HG03095 (cell line): ENCODE results near the gene PAK3.
A peak's percentile ranks its signal among the peaks of the same experiment; 100 is the strongest.

Source experiments
- ATAC-seq: cut with Tn5 transposase; IDR thresholded peaks from one replicate; pipeline ENCODE4 v1.9.1; 2021; ENCODE audit warnings: moderate library complexity; ENCODE audit not compliant: unreplicated experiment

PAK3 gene

DNA sequence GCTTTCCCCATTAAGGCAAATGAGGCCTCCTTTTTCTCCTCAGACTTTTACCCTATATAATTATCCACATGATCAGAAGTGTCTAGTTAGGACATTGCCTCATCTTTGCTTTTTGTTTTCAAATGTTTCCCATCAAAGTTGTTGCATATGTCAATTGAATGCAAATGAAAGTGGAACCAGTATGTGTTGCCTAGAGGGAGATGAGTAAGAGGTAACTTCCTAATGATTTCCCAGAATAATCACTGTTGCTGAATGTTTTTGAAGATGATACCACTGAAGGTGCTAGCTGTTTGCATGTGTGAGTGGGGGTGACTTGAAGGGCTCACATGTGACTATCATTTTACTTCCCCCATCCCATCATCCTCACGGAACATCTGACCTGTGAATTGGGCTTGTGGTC, 33.9 kb downstream of the PAK3 start:
- no peak for ATAC-seq

DNA sequence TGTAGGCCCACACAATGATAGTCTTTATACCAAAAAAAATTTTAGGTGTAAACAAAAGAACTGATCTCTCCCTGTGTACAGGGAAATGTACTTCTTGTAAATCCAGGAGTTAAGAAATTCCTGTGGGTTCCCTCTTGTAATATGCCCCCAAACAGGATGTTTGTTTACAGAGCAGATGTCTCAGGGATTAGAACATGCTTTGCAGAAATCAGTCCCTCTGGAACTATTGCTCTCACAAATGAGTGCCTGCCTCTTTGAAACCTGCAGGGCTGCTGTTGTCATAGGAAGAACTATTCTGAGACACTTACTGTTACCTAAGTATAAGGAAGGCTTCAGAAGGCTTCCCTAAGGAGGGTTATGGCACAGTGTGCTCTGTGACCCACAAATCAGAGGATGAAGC, 35.6 kb downstream of the PAK3 start:
- ATAC-seq = no peak

DNA sequence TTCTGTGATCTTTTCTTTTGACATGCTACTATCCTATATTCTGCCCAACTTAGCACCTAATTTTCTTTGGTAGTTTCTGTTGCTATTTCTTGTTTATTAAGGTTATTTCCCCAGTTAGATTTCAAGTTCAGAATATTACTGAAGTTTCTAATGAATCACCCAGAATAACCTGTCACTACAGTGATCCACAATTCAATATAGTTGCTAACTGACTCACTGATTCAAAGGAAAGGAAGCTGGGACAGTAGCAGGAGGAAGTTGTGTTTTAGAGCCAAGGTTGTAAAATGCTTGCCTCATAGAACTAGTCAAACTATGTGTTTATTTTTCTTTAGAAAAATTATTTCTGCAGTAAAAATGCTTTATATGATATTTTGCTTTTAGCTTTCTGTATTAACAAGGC, 37.4 kb downstream of the PAK3 start:
- ATAC-seq = no peak

DNA sequence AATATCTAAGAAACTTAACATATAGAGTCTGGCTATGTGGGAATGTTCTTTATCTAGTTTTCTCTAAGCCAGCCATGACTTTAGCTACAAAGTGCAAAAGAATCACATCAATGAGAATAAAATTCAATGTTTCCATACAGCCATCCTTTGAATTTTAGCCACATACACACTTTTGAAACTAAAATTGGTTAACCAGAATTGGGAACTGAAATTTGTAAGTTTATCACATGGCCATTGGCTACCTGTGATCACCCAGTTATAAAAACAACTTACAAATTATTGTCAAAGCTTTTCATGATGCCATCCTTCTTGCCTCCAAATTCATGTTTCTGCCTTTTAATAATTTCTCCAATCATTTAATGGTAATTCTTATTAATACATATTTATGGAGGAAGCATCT, 49.9 kb downstream of the PAK3 start:
- ATAC-seq = no peak

DNA sequence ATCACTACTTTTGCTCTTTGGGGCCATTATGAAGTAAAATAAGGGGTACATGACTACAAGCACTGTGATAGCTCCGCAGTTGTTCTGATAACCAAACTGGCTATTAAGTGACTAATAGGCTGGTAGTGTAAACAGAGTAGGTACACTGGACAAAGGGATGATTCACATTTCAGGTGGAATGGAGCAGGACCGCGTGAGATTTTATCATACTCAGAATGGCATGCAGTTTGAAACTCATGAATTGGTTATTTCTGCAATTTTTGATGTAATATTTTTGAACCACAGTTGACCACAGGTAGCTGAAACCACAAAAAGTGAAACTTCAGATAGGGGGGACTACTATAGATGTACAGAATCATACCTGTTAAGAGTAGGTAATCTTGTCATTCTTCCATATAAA, 55.8 kb downstream of the PAK3 start:
- ATAC-seq = no peak

DNA sequence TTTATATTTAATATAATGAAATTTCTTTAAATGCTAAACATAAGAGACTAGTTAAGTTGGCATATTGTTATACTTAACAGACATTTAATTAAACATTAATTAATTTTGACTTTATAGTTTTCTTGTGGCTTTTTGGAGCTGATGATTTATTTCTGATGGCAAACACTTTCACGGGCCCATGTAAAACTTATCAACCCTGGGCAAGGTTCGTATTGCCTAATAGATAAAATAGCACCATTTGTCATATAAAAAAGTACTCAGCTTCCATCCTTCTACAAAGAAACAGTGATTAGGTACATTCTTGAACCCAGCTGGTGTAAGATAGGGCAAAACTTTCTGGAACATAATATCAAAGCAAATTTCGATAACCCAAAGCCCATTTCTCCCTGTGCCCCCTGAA, 63.2 kb downstream of the PAK3 start:
- ATAC-seq = no peak

DNA sequence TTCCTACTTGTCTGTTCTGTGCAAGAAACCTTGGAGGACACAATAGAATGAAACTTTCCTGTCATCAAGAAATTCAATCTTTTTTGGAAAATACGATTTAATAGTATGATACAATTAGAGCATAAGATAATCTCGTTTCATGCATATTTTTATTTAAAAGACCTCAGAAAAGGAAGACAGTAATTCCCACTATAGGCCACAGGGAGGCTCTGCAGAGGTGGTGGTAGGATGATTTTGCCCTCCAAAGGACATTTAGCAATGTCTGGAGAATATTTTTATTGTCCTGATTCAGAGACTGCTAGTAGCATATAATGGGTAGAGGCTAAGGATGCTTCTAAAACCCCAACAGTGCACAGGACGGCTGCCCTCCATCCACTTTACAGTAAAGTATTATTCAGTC, 68.7 kb downstream of the PAK3 start:
- ATAC-seq = no peak

DNA sequence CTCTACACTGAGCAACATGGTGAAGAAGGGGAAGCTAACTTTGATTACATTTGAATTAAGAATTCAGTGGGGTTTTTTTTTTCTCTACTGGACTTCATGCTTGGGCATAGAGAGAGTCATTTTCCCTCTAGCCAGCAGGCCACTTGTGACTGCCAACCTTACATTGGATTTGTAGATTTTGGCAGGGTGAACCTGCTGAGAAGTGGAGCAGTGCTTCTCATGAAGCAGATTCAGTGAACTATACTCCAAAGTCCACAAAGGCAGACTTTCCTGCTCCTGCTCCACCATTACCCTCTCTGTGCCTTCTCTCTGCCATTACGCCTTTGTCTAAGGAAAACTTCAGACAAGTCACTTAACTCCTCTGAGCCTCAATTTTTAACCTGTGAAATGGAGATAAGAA, 69.9 kb downstream of the PAK3 start:
- no peak for ATAC-seq

DNA sequence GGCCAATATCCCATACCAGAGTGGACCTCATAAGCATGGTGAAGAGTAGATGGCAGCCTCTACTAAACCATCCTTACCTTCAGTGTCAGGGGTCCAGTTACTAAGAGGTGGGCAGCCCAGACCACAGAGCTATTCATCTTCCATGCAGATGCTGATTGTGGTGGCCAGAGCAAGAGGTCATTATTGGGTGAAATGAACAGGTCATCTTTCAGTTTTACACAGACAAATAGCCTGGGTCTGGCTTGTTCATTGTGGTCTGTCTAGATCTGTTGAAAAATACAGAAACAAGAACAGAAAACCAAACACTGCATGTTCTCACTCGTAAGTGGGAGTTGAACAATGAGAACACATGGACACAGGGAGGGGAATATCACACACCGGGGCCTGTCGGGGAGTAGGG, 71.3 kb downstream of the PAK3 start:
- ATAC-seq = peak; percentile 58

DNA sequence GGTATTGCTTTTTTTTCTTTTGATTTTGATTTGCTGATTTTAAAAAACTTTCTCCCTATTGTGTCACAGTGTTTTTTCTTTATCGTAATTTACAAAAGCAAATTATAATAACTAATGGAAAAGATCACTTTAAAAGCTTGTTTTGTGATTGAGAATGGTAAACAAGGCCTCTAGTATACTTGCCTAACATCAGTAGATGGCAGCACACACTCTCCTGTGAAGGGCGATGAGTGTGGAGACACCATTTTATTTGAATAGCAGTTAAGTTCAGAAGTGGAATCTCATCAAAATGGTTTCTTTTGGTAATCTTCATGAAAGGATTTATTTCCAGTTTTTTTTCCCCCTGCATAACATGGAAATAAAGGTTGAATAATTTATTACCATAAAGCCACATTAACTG, 72.3 kb downstream of the PAK3 start:
- no peak for ATAC-seq

DNA sequence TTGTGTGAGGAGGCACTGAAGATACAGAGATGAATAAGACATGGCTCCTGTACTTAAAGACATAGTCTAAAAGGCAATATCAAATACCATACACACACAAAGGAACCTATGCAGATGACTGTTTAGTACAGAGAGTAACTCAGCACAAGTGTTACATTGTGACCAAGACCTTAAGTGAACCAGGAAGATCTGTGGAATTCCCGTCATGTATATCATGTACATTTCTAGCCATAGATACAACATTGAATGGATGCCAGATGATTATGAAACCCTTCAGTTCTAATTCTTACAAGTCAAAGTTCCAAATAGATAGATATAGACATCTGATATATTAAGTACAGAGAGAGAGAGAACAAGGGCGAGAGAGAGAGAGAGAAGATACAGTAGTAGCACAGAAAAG, 73.2 kb downstream of the PAK3 start:
- no peak for ATAC-seq

DNA sequence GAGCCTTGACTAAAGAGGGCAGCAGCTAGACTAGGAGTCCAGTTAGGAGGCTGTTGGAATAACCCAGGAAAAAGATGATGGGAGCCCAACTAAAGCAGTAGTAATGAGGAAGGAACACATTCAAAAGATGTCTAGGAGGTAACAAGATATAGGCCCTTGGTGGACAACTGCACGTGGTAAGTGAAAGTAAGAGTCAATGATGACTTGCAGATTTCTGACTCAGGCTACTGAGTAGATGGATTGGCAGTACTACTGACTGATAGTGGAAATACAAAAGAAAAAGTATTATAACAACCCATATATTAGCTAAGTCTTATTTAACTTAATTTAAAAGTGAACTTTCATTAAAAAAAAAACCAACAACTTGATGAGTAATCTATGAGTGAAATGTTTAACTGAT, 74.0 kb downstream of the PAK3 start:
- ATAC-seq = no peak

DNA sequence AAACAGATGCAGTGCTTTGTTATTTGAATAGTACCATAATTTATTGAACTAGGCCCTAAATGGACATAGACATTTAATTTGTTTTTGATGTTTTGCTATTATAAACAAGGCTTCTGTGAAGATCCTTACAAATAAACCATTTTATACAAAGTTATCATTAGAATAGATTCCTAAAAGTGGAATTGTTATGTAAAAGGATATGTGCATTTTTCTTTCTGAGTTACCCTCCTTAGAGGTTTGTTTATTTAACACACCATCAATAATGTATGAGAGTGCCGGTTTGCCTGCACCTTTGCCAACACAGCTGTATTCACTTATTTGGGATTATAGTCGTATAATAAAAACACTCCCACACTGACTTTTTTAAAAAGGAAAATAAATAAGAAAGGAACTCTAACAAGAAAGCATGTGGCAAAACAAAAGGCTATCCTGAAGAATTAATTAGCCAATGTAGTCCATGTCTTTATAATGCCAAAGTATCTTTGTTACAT, 84.8 kb downstream of the PAK3 start:
- ATAC-seq = no peak

DNA sequence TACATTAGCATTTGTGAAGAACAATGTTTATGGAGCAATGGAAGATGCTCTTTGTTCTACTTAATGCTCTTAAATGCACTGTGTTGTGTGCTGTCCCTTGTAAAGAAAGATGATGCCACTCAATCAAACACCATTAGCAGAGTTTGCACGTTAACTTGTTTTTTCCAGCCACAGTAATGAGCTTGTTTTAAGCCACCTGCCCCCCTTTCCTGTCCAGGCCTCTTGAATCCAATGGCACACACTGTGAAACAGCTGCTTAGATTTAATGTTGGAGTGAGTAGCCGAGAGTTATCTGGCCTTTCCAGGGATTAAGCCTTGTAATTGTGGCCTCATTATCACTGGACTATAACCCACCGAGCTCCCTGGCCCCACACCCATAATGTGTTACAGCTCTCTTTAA, 86.0 kb downstream of the PAK3 start:
- ATAC-seq = no peak

DNA sequence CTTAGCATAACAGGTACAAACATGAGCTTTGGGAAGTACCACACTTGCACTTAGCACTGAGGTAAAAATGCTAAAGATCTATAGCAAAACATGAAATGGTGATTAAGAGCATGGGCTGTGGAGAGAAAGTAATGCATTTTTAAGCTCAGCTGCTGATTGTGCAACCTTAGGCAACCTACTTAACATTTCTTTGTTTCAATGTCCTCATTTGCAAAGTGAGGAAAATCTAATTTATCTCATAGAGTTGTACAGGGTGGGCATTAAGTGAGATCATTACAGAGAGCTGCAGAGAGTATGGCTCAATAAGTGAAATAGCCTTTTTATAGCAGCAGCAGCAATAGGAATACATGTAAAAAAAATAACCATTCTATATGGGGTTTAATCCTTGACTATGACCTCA, 87.0 kb downstream of the PAK3 start:
- no peak for ATAC-seq

DNA sequence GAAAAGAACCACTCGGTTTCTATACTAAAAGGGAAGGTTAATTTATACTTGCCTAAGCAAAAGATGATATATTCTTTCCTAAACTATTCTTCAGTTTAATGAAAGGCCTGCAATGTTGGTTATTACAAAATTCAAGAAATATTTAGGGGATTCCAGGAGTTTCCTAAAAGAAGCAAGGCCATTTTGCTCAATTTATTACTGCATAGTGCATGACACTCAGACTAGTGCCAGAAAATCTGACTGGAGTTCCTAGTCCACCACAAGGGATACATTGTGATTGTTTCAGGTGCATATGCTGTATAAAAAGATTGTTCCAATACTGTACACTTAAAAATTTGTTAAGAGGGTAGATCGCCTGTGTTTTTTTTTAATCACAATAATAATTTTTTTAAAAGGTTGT, 95.6 kb downstream of the PAK3 start:
- ATAC-seq = no peak

DNA sequence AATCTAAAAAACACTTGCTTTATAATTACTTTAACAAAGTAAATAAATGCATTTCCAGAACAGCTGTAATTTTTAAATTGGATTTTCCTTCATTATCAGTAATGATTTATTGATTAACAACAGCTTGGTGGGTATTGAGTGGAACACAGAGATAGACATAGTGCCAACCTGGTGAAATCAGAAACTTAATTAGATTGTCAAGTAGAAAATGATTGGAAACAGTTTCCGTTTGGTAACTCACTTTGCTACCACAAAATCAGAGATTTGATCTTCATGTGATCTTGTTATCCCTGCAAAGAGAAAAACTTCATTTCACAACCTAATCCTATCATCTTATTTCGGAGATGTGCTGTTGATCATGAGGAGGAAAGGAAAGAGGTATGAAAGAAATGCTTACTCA, 103.5 kb downstream of the PAK3 start:
- ATAC-seq = no peak

DNA sequence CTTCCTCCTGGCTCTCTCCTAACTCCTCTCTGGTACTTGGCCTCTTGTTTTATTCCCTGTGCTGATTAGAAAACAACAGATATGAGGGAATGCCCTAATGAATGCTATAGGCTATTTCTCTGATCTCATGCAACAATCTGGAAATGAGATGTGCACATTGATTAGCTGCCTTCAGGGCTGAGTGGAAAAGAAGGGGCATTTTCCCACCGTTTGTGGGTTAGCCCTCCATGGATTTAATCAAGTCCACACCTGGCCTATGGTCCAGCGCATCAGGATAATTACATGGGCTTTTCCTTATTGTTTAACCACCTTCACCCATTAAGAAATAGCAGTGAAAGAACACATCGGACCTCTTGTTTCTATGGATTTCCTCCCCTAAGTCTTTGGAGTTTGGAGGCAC, 104.3 kb downstream of the PAK3 start:
- no peak for ATAC-seq

DNA sequence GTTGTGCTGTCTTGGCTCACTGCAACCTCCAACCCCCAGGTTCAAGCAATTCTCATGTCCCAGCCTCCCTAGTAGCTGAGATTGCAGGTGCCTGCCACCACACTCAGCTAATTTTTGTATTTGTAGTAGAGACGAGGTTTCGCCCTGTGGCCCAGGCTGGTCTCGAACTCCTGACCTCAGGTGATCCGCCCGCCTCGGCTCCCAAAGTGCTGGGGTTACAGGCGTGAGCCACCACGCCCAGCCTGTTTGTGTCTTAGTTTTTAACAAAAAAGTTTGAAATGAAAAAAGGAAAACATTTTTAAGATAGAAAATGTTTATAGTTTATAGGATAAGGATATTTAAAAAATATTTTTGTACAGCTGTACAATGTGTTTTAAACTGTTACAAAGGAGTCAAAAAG, 111.9 kb downstream of the PAK3 start:
- ATAC-seq = no peak

DNA sequence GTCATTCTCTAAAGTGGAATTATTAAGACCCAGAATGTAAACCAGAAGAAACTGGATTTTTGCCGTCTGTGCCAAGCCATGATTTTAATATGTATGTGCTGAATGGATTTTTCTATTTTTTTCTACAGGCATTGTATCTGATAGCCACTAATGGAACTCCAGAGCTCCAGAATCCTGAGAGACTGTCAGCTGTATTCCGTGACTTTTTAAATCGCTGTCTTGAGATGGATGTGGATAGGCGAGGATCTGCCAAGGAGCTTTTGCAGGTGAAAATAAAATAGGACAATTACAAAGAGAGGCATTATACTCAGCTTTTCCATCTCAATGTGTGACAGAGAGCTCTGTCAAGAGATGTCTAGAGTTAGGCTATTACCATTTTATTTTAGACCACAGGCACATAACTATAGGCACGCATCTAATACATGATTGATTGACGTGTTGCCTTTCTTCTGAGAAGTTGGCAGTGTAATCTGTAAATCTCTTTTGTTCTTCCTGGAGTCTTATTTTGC, 120.4 kb downstream of the PAK3 start:
- ATAC-seq = no peak

DNA sequence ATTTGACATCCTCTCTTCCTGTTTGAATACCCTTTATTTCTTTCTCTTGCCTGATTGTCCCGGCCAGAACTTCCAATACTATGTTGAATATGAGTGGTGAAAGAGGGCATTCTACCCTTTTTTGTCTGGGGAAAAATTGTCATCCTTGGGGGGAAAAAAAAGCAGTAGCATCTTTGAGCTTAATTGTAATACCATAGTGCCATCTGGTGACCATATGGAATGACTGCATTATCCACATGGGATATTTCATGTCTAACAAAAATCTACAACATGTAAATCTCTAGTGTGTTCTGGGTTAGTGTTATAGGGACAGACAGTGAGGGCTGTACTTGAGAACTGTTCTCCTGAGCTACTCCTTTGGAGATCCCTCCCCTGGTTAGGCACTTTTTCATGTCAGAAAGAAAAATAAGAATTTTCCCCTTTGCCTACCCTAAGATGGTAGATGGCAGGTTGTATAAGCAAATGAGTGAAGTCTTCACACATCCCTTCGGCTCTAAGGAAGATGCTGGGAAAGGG, 148.3 kb downstream of the PAK3 start:
- no peak for ATAC-seq

DNA sequence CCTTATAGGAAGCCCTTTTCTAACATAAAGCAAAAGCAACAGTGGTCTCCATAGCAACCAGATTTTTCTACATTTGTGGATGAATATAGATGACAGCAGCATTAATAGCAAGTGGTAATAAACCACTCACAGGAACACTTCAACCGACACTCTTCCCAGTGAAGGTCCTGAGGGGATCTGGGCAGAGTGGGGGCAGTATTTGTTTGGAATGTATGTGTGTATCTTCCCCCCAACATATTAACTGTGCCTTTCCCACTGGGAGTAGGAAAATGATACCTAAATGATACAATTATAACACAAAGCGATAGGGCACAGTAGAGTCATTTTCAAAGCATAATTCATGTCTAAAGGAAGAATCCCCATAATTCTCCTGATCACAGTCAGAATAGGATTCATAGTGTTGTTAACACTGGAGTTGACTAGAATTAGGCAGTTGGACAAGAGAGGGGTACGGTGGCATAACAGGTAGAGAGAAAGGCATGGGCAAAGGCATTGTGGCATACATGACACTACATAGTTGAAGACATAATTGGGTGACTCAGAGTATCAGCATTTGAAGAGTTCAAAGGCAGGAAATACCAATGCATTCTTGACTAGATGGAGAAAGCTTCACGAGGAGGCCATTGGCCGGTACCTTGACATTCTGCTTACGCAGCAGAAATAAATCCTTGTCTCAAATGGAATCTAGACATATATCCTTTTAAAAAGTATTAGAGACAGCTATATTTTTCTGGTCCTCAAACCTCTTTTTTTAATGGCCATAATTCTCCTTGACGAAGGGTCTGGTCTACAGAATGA, 159.1 kb downstream of the PAK3 start:
- no peak for ATAC-seq

DNA sequence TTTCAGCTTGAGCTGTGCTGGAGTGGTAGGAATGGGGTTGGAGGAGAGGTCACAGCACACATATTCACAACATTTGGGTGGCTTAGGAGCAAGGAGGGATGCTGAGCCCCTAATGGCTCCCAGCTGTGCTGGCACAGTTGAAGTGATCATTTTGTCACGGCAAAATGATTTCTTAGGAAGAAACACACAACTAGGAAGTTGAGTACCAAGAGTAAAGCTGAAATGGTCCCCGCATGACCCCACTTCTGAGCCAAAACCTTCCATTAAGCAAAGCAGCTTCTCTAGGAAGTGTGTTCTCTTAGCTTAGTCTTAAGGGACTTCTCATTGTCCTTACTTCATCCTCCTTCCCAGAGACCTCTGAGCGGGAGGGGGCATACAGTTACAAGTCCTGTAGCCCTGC, 161.7 kb downstream of the PAK3 start:
- ATAC-seq = no peak
